ENCODE results near the gene MYLK2.
A peak's percentile ranks its signal among the peaks of the same experiment; 100 is the strongest.

MYLK2 gene

GRCh38 chr20:31858760-31859083 lies 39.6 kb downstream of the MYLK2 start:
- DNase-seq, result peak; percentile 61

GRCh38 chr20:31859266-31859997 lies 40.3 kb downstream of the MYLK2 start:
- no peak for DNase-seq

GRCh38 chr20:31859998-31860380 lies 40.8 kb downstream of the MYLK2 start:
- DNase-seq, result no peak

GRCh38 chr20:31860390-31861134 lies 41.4 kb downstream of the MYLK2 start:
- DNase-seq, result no peak

- DNase-seq, result no peak
Observed at GRCh38 chr20:31861135-31861384, 41.9 kb downstream of the MYLK2 start.

GRCh38 chr20:31861385-31862156 lies 42.4 kb downstream of the MYLK2 start:
- peak; percentile 83 for DNase-seq

- no peak for DNase-seq
Observed at GRCh38 chr20:31862157-31862470, 43.0 kb downstream of the MYLK2 start.

GRCh38 chr20:31862506-31862905 lies 43.4 kb downstream of the MYLK2 start:
- DNase-seq, result no peak

GRCh38 chr20:31863296-31864085 lies 44.3 kb downstream of the MYLK2 start:
- DNase-seq, result no peak

- no peak for DNase-seq
Observed at GRCh38 chr20:31864521-31865400, 45.6 kb downstream of the MYLK2 start.

GRCh38 chr20:31866221-31866620 lies 47.1 kb downstream of the MYLK2 start:
- no peak for DNase-seq

- DNase-seq, result no peak
Observed at GRCh38 chr20:31868853-31869672, 49.9 kb downstream of the MYLK2 start.

- no peak for DNase-seq
Observed at GRCh38 chr20:31869673-31869941, 50.5 kb downstream of the MYLK2 start.

GRCh38 chr20:31869942-31870725 lies 51.0 kb downstream of the MYLK2 start, which contains the start of the genes DUSP15 and TTLL9:
Gene DUSP15, minus strand, starts transcription at chr20:31870527. Its CDS starts 190 bp downstream, at chr20:31870337.
Gene TTLL9, plus strand, starts transcription at chr20:31870634. Its CDS starts 493 bp downstream, at chr20:31871127.
- DNase-seq, result peak; percentile 56

- DNase-seq, result no peak
Observed at GRCh38 chr20:31870726-31871617, 51.8 kb downstream of the MYLK2 start.

GRCh38 chr20:31871618-31871954 lies 52.4 kb downstream of the MYLK2 start:
- DNase-seq, result no peak

GRCh38 chr20:31872406-31872805 lies 53.2 kb downstream of the MYLK2 start:
- DNase-seq, result no peak

GRCh38 chr20:31875671-31876070 lies 56.5 kb downstream of the MYLK2 start:
- no peak for DNase-seq

GRCh38 chr20:31877684-31878083 lies 58.5 kb downstream of the MYLK2 start:
- no peak for DNase-seq
